GM21447 (cell line): ENCODE data around the gene FAM168A.

ENCODE experiments used
- ATAC-seq: cut with Tn5 transposase; IDR thresholded peaks from one replicate; pipeline ENCODE4 v1.9.1; 2021; ENCODE audit not compliant: unreplicated experiment

Gene FAM168A

GRCh38 chr11:73403541-73403940, 194.4 kb downstream of the FAM168A start:
- ATAC-seq = no peak

GRCh38 chr11:73402834-73403185, 195.1 kb downstream of the FAM168A start:
- no peak for ATAC-seq

- ATAC-seq = no peak
Observed at GRCh38 chr11:73401924-73402833, 195.7 kb downstream of the FAM168A start.

- no peak for ATAC-seq
Observed at GRCh38 chr11:73401217-73401923, 196.5 kb downstream of the FAM168A start.

GRCh38 chr11:73400293-73400692, 197.6 kb downstream of the FAM168A start:
- no peak for ATAC-seq

GRCh38 chr11:73399636-73400035, 198.3 kb downstream of the FAM168A start:
- no peak for ATAC-seq

- ATAC-seq = no peak
Observed at GRCh38 chr11:73399159-73399590, 198.7 kb downstream of the FAM168A start.

GRCh38 chr11:73398721-73399120, 199.2 kb downstream of the FAM168A start:
- ATAC-seq = no peak

- no peak for ATAC-seq
Observed at GRCh38 chr11:73398132-73398526, 199.8 kb downstream of the FAM168A start.

- no peak for ATAC-seq
Observed at GRCh38 chr11:73397468-73398131, 200.3 kb downstream of the FAM168A start.

GRCh38 chr11:73396985-73397384, 200.9 kb downstream of the FAM168A start:
- no peak for ATAC-seq

GRCh38 chr11:73396251-73396930, 201.5 kb downstream of the FAM168A start:
- no peak for ATAC-seq

GRCh38 chr11:73395297-73396208, 202.4 kb downstream of the FAM168A start:
- no peak for ATAC-seq

GRCh38 chr11:73394416-73395296, 203.3 kb downstream of the FAM168A start:
- ATAC-seq = no peak

- ATAC-seq = no peak
Observed at GRCh38 chr11:73393479-73394415, 204.2 kb downstream of the FAM168A start.

GRCh38 chr11:73393011-73393380, 204.9 kb downstream of the FAM168A start:
- no peak for ATAC-seq

- ATAC-seq = no peak
Observed at GRCh38 chr11:73392108-73393010, 205.6 kb downstream of the FAM168A start.
